H9 (cell line): Measurements from ENCODE around the gene AGBL4. TPM values are rescaled to one million over a fixed set of nuclear protein-coding genes. Genes with fewer than 3 reads are reported as not detected.

Source experiments
- DNase-seq: peaks from one replicate; pipeline ENCODE4 v3.0.0-alpha.2; 2017
- H2AFZ ChIP-seq: one replicate; pipeline ENCODE4 v1.6.1; 2013; ENCODE audit warnings: mild to moderate bottlenecking, low read length, control low read depth, moderate library complexity
- H2AK5ac ChIP-seq: 2 replicates; pipeline ENCODE4 v1.6.1; 2013; ENCODE audit warnings: low read length, control low read depth, mixed read lengths; ENCODE audit not compliant: insufficient read length
- H2BK120ac ChIP-seq: one replicate; pipeline ENCODE4 v1.6.1; 2013; ENCODE audit warnings: low read depth, mild to moderate bottlenecking, low read length, control low read depth, inconsistent platforms; ENCODE audit not compliant: poor library complexity, severe bottlenecking
- H2BK12ac ChIP-seq: 2 replicates; pipeline ENCODE4 v1.6.1; 2013; ENCODE audit warnings: low read length, control low read depth, mixed read lengths, low read depth; ENCODE audit not compliant: insufficient read length
- H2BK15ac ChIP-seq: 2 replicates; pipeline ENCODE4 v1.6.1; 2013; ENCODE audit warnings: low read depth, low read length, control low read depth
- H2BK20ac ChIP-seq: one replicate; pipeline ENCODE4 v1.6.1; 2013; ENCODE audit warnings: low read depth, mild to moderate bottlenecking, low read length, control low read depth, inconsistent platforms; ENCODE audit not compliant: poor library complexity, severe bottlenecking
- H2BK5ac ChIP-seq: 2 replicates; pipeline ENCODE4 v1.6.1; 2013; ENCODE audit warnings: low read length, control low read depth, mixed read lengths; ENCODE audit not compliant: insufficient read length
- H3K14ac ChIP-seq: 2 replicates; pipeline ENCODE4 v1.6.1; 2013; ENCODE audit warnings: low read length, control low read depth; ENCODE audit not compliant: insufficient read depth
- H3K18ac ChIP-seq: 2 replicates; pipeline ENCODE4 v1.6.1; 2013; ENCODE audit warnings: low read depth, mild to moderate bottlenecking, mixed read lengths, low read length, control low read depth; ENCODE audit not compliant: insufficient read length
- H3K23ac ChIP-seq: 2 replicates; pipeline ENCODE4 v1.6.1; 2013; ENCODE audit warnings: low read length, control low read depth, mixed read lengths, low read depth; ENCODE audit not compliant: insufficient read length
- H3K23me2 ChIP-seq: 2 replicates; pipeline ENCODE4 v1.6.1; 2013; ENCODE audit warnings: low read depth, mild to moderate bottlenecking, mixed read lengths, low read length, control low read depth; ENCODE audit not compliant: insufficient read length, poor library complexity, severe bottlenecking
- H3K27ac ChIP-seq: 2 replicates; pipeline ENCODE4 v1.5.1; 2013; ENCODE audit warnings: low read length, control low read depth, mixed read lengths, low read depth; ENCODE audit not compliant: insufficient read length
- H3K27me3 ChIP-seq: 2 replicates; pipeline ENCODE4 v1.6.1; 2013; ENCODE audit warnings: low read length, control low read depth, inconsistent platforms; ENCODE audit not compliant: insufficient read depth
- H3K4ac ChIP-seq: 2 replicates; pipeline ENCODE4 v1.6.1; 2013; ENCODE audit warnings: low read depth, mild to moderate bottlenecking, control low read depth, inconsistent platforms, low read length, moderate library complexity
- H3K4me1 ChIP-seq: 2 replicates; pipeline ENCODE4 v1.6.1; 2013; ENCODE audit warnings: low read length, control low read depth, inconsistent platforms; ENCODE audit not compliant: insufficient read depth
- H3K4me2 ChIP-seq: 2 replicates; pipeline ENCODE4 v1.6.1; 2013; ENCODE audit warnings: low read length, control low read depth, mixed read lengths; ENCODE audit not compliant: insufficient read length, insufficient read depth
- H3K56ac ChIP-seq: 2 replicates; pipeline ENCODE4 v1.6.1; 2013; ENCODE audit warnings: low read depth, mild to moderate bottlenecking, mixed read lengths, low read length, control low read depth; ENCODE audit not compliant: insufficient read length
- H3K79me1 ChIP-seq: 2 replicates; pipeline ENCODE4 v1.6.1; 2013; ENCODE audit warnings: low read depth, mild to moderate bottlenecking, moderate library complexity, low read length, control low read depth, inconsistent platforms; ENCODE audit not compliant: insufficient read depth, poor library complexity, severe bottlenecking
- H3K79me2 ChIP-seq: 2 replicates; pipeline ENCODE4 v1.6.1; 2013; ENCODE audit warnings: low read length, control low read depth, inconsistent platforms; ENCODE audit not compliant: insufficient read depth
- H3K9ac ChIP-seq: 2 replicates; pipeline ENCODE4 v1.6.1; 2013; ENCODE audit warnings: low read length, control low read depth, mixed read lengths; ENCODE audit not compliant: insufficient read length; ENCODE audit errors: extremely low read depth
- H3K9me3 ChIP-seq: one replicate; pipeline ENCODE4 v1.6.1; 2013; ENCODE audit warnings: low read depth, low read length, inconsistent platforms; ENCODE audit not compliant: control insufficient read depth
- H3T11ph ChIP-seq: one replicate; pipeline ENCODE4 v1.6.1; 2013; ENCODE audit warnings: mild to moderate bottlenecking, low read length, control low read depth, inconsistent platforms
- H4K20me1 ChIP-seq: one replicate; pipeline ENCODE4 v1.6.1; 2013; ENCODE audit not compliant: control insufficient read depth, insufficient read length, insufficient read depth
- H4K5ac ChIP-seq: 2 replicates; pipeline ENCODE4 v1.6.1; 2013; ENCODE audit warnings: low read depth, mild to moderate bottlenecking, mixed read lengths, low read length, control low read depth; ENCODE audit not compliant: insufficient read length
- H4K8ac ChIP-seq: replicated peaks from 2 replicates; pipeline ENCODE4 v1.6.1; 2013; ENCODE audit warnings: low read length, control low read depth, mixed read lengths, low read depth; ENCODE audit not compliant: insufficient read length
- H4K91ac ChIP-seq: 2 replicates; pipeline ENCODE4 v1.6.1; 2013; ENCODE audit warnings: low read depth, mild to moderate bottlenecking, moderate library complexity, mixed read lengths, low read length, control low read depth; ENCODE audit not compliant: insufficient read length
- H3K27ac Mint-ChIP-seq, 3 experiments: 2 replicates in 2 of 3; 3 replicates in 1 of 3; pipeline ENCODE4 v1.8.0; 2020 to 2021; ENCODE audit warnings: mixed read lengths in 3 of 3, mild to moderate bottlenecking in 1 of 3, moderate library complexity in 1 of 3
- H3K27me3 Mint-ChIP-seq: 2 replicates; pipeline ENCODE4 v1.8.0; 2021; ENCODE audit warnings: low read depth, mild to moderate bottlenecking, moderate library complexity, mixed read lengths
- H3K36me3 Mint-ChIP-seq, 3 experiments: 2 replicates in 2 of 3; 3 replicates in 1 of 3; pipeline ENCODE4 v1.8.0; 2020 to 2021; ENCODE audit warnings: low read depth in 3 of 3, mixed read lengths in 3 of 3; ENCODE audit not compliant: insufficient read depth in 1 of 3
- H3K4me1 Mint-ChIP-seq, 2 experiments: 2 replicates each; pipeline ENCODE4 v1.8.0; 2020; ENCODE audit warnings: mixed read lengths in 2 of 2
- H3K4me3 Mint-ChIP-seq, 2 experiments: 2 replicates in 1 of 2; 3 replicates in 1 of 2; pipeline ENCODE4 v1.8.0; 2020 to 2021; ENCODE audit warnings: mild to moderate bottlenecking in 2 of 2, mixed read lengths in 2 of 2, moderate library complexity in 1 of 2
- H3K9me3 Mint-ChIP-seq, 2 experiments: 2 replicates in 1 of 2; 3 replicates in 1 of 2; pipeline ENCODE4 v1.8.0; 2020; ENCODE audit warnings: mild to moderate bottlenecking in 2 of 2, mixed read lengths in 2 of 2, moderate library complexity in 1 of 2
- WGBS: extraction: QIAGEN DNeasy Blood & Tissue Kit; methylation state at CpG from one replicate; pipeline ENCODE4 v1.1.7; 2013; ENCODE audit warnings: missing lambda C conversion rate, low lambda C conversion rate, mixed read lengths; ENCODE audit not compliant: insufficient read length; ENCODE audit errors: extremely low coverage; 5-methylcytosine and 5-hydroxymethylcytosine counted together
- total RNA-seq: library from RNA; stranded (reverse); gene quantifications from 2 replicates; pipeline ENCODE4 v1.2.1, GENCODE V29; 2021
- TF ChIP-seq, protein P1 (sequence below): fragments of 200-600 bp; sonication (generic); conservative IDR thresholded peaks from 3 replicates; pipeline ENCODE4 v1.8.0; 2021; ENCODE audit warnings: antibody characterized with exemption, mild to moderate bottlenecking

Gene AGBL4
- total RNA-seq, 1 experiment from 2014 or later: not detected

- Histone ChIP-seq H3K27me3 (no peaks in the 10 kb centered on the region; the same call in 1 of the 2 replicates), H2AFZ (no peak overlapping the region), H2BK12ac (no peak overlapping the region), H3K14ac (no peak overlapping the region), H3K9me3 (no peaks in the 10 kb centered on the region), H3K9ac (no peak overlapping the region), H3K23me2 (no peaks in the 10 kb centered on the region), H4K8ac (no peak overlapping the region), H3K79me1 (no peaks in the 10 kb centered on the region), H4K91ac (no peak overlapping the region), H2BK5ac (no peak overlapping the region), H4K20me1 (no peaks in the 10 kb centered on the region), H3T11ph (no peak overlapping the region), H3K27ac (no peak overlapping the region), H3K56ac (no peak overlapping the region), H2BK15ac (no peak overlapping the region), H2AK5ac (no peak overlapping the region), H3K4me1 (no peaks in the 10 kb centered on the region), H4K5ac (no peak overlapping the region), H2BK120ac (no peak overlapping the region), H3K18ac (no peak overlapping the region), H2BK20ac (no peak overlapping the region), H3K79me2 (no peaks in the 10 kb centered on the region), H3K4ac (no peak overlapping the region), H3K4me2 (no peak overlapping the region), H3K23ac (no peak overlapping the region)
- Mint-ChIP-seq H3K4me3 (no peak overlapping the region), H3K27me3 (peaks cover 2% of the 10 kb centered on the region; the same call in 1 of the 2 replicates), H3K4me1 (peaks cover 6 to 9% of the 10 kb centered on the region in 2 experiments), H3K9me3 (no peaks in the 10 kb centered on the region), H3K36me3 (no peaks in the 10 kb centered on the region), H3K27ac (no peak overlapping the region)
- TF ChIP-seq, protein P1, sequence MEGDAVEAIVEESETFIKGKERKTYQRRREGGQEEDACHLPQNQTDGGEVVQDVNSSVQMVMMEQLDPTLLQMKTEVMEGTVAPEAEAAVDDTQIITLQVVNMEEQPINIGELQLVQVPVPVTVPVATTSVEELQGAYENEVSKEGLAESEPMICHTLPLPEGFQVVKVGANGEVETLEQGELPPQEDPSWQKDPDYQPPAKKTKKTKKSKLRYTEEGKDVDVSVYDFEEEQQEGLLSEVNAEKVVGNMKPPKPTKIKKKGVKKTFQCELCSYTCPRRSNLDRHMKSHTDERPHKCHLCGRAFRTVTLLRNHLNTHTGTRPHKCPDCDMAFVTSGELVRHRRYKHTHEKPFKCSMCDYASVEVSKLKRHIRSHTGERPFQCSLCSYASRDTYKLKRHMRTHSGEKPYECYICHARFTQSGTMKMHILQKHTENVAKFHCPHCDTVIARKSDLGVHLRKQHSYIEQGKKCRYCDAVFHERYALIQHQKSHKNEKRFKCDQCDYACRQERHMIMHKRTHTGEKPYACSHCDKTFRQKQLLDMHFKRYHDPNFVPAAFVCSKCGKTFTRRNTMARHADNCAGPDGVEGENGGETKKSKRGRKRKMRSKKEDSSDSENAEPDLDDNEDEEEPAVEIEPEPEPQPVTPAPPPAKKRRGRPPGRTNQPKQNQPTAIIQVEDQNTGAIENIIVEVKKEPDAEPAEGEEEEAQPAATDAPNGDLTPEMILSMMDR: no peak
- DNase-seq: no peak
- no CpG with 5 or more reads among the region's 5 CpGs for WGBS
These were observed 1307.8 kb downstream of the AGBL4 start for GRCh38 chr1:48715921-48716320.
